Liver (tissue), 3 donors: ENCODE data around the gene KLK2.

ENCODE experiments used
- HNF4G ChIP-seq: IDR thresholded peaks from 2 replicates; pipeline ENCODE4 v1.6.1; 2016; ENCODE audit warnings: antibody characterized with exemption
- JUND ChIP-seq, 2 donors: IDR thresholded peaks; 2 replicates each; pipeline ENCODE4 v1.6.1; 2016; ENCODE audit warnings: antibody characterized with exemption in 2 of 2
- NR2F2 ChIP-seq: IDR thresholded peaks from 2 replicates; pipeline ENCODE4 v1.6.1; 2016; ENCODE audit warnings: antibody characterized with exemption
- RAD21 ChIP-seq, 2 donors: IDR thresholded peaks; 2 replicates each; pipeline ENCODE4 v1.6.1; 2016; ENCODE audit warnings: antibody characterized with exemption in 2 of 2, mild to moderate bottlenecking in 2 of 2
- SP1 ChIP-seq: IDR thresholded peaks from 2 replicates; pipeline ENCODE4 v1.6.1; 2018; ENCODE audit warnings: antibody characterized with exemption, mild to moderate bottlenecking
- TAF1 ChIP-seq: conservative IDR thresholded peaks from 2 replicates; pipeline ENCODE4 v1.6.1; 2016; ENCODE audit warnings: antibody characterized with exemption, mild to moderate bottlenecking
- YY1 ChIP-seq: IDR thresholded peaks from 2 replicates; pipeline ENCODE4 v1.6.1; 2016; ENCODE audit warnings: antibody characterized with exemption, mild to moderate bottlenecking
- TF ChIP-seq, protein P1 (sequence below): fragments of 150-350 bp; IDR thresholded peaks from 2 replicates; pipeline ENCODE4 v1.5.1; 2017; ENCODE audit warnings: improper control_type of control experiment, low read depth, low read length; ENCODE audit not compliant: missing input control
- TF ChIP-seq, protein P2 (sequence below): IDR thresholded peaks from 2 replicates; pipeline ENCODE4 v1.6.1; 2016; ENCODE audit warnings: antibody characterized with exemption, mild to moderate bottlenecking
- TF ChIP-seq, protein P3 (sequence below): IDR thresholded peaks from 2 replicates; pipeline ENCODE4 v1.6.1; 2016; ENCODE audit warnings: antibody characterized with exemption
- TF ChIP-seq, protein P4 (sequence below): IDR thresholded peaks from 2 replicates; pipeline ENCODE4 v1.6.1; 2016; ENCODE audit warnings: antibody characterized with exemption
- donor health status: healthy.
- donor health status: healthy.

DNA sequence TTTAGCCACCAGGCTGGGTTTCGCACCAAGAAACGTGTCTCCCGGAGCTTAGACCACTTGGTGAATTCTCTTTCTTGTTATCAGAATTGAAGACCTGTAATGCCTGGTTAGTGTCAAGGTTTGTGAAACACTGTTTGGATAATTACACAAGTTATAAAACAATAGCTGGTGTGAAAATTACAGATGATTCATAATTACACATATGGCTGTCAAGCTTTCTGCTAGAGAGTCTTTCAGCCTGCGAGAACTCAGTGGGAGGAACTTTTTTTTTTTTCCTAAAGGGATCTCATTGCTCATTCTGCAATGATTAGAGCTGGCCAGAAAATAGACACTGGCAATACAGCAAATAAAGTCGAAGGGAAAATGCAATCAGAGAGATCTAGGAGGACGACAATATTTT lies 51.3 kb downstream of the KLK2 start:
- TF ChIP-seq, protein P1, sequence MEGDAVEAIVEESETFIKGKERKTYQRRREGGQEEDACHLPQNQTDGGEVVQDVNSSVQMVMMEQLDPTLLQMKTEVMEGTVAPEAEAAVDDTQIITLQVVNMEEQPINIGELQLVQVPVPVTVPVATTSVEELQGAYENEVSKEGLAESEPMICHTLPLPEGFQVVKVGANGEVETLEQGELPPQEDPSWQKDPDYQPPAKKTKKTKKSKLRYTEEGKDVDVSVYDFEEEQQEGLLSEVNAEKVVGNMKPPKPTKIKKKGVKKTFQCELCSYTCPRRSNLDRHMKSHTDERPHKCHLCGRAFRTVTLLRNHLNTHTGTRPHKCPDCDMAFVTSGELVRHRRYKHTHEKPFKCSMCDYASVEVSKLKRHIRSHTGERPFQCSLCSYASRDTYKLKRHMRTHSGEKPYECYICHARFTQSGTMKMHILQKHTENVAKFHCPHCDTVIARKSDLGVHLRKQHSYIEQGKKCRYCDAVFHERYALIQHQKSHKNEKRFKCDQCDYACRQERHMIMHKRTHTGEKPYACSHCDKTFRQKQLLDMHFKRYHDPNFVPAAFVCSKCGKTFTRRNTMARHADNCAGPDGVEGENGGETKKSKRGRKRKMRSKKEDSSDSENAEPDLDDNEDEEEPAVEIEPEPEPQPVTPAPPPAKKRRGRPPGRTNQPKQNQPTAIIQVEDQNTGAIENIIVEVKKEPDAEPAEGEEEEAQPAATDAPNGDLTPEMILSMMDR = no peak
- TF ChIP-seq, protein P2, sequence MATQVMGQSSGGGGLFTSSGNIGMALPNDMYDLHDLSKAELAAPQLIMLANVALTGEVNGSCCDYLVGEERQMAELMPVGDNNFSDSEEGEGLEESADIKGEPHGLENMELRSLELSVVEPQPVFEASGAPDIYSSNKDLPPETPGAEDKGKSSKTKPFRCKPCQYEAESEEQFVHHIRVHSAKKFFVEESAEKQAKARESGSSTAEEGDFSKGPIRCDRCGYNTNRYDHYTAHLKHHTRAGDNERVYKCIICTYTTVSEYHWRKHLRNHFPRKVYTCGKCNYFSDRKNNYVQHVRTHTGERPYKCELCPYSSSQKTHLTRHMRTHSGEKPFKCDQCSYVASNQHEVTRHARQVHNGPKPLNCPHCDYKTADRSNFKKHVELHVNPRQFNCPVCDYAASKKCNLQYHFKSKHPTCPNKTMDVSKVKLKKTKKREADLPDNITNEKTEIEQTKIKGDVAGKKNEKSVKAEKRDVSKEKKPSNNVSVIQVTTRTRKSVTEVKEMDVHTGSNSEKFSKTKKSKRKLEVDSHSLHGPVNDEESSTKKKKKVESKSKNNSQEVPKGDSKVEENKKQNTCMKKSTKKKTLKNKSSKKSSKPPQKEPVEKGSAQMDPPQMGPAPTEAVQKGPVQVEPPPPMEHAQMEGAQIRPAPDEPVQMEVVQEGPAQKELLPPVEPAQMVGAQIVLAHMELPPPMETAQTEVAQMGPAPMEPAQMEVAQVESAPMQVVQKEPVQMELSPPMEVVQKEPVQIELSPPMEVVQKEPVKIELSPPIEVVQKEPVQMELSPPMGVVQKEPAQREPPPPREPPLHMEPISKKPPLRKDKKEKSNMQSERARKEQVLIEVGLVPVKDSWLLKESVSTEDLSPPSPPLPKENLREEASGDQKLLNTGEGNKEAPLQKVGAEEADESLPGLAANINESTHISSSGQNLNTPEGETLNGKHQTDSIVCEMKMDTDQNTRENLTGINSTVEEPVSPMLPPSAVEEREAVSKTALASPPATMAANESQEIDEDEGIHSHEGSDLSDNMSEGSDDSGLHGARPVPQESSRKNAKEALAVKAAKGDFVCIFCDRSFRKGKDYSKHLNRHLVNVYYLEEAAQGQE = no peak
- TF ChIP-seq HNF4G (no peak), TAF1 (no peak), SP1 (no peak), RAD21 (IDR thresholded peaks at IDR 0.05) (no peak), NR2F2 (no peak), YY1 (no peak), JUND (IDR thresholded peaks at IDR 0.05) (no peak)
- TF ChIP-seq, protein P3, sequence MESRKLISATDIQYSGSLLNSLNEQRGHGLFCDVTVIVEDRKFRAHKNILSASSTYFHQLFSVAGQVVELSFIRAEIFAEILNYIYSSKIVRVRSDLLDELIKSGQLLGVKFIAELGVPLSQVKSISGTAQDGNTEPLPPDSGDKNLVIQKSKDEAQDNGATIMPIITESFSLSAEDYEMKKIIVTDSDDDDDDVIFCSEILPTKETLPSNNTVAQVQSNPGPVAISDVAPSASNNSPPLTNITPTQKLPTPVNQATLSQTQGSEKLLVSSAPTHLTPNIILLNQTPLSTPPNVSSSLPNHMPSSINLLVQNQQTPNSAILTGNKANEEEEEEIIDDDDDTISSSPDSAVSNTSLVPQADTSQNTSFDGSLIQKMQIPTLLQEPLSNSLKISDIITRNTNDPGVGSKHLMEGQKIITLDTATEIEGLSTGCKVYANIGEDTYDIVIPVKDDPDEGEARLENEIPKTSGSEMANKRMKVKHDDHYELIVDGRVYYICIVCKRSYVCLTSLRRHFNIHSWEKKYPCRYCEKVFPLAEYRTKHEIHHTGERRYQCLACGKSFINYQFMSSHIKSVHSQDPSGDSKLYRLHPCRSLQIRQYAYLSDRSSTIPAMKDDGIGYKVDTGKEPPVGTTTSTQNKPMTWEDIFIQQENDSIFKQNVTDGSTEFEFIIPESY = no peak
- TF ChIP-seq, protein P4, sequence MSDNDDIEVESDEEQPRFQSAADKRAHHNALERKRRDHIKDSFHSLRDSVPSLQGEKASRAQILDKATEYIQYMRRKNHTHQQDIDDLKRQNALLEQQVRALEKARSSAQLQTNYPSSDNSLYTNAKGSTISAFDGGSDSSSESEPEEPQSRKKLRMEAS = no peak
